Left kidney (tissue), 2 donors: ENCODE measurements around the gene OR1L8. TPM values are rescaled to one million over a fixed set of nuclear protein-coding genes. Genes with fewer than 3 reads are reported as not detected.

Experiments used
- DNase-seq: peaks from one replicate; pipeline ENCODE4 v3.0.0-alpha.2; 2013
- polyA plus RNA-seq: library from polyadenylated mRNA; unstranded; fragments of 120-200 nt; gene quantifications from one replicate; pipeline ENCODE4 v1.2.1, GENCODE V29; 2013; ENCODE audit not compliant: insufficient read length

Gene OR1L8
- polyA plus RNA-seq, 1 donor, result 0.12 TPM

GRCh38 chr9:122518226-122518625, 65.0 kb downstream of the OR1L8 start:
- no peak for DNase-seq

Other genes starting within 250 kb of the OR1L8 start
- 3.8 TPM for gene PTGS1, start 212.4 kb downstream of the OR1L8 start, polyA plus RNA-seq
- not detected for gene OR1J1, start 105.5 kb downstream of the OR1L8 start, polyA plus RNA-seq
- not detected for gene OR1J2, start 72.6 kb downstream of the OR1L8 start, polyA plus RNA-seq
- gene OR1J4, start 64.2 kb downstream of the OR1L8 start, polyA plus RNA-seq, result not detected
- not detected for gene OR1N1, start 56.1 kb downstream of the OR1L8 start, polyA plus RNA-seq
- gene OR1N2, start 30.3 kb downstream of the OR1L8 start, polyA plus RNA-seq, result not detected
- not detected for gene OR1Q1, start 31.4 kb upstream of the OR1L8 start, polyA plus RNA-seq
- gene OR1B1, start 74.2 kb upstream of the OR1L8 start, polyA plus RNA-seq, result not detected
- not detected for gene OR1L1, start 78.3 kb upstream of the OR1L8 start, polyA plus RNA-seq
- not detected for gene OR1L3, start 91.7 kb upstream of the OR1L8 start, polyA plus RNA-seq
- gene OR1L4, start 140.6 kb upstream of the OR1L8 start, polyA plus RNA-seq, result not detected
- not detected for gene OR1L6, start 158.9 kb upstream of the OR1L8 start, polyA plus RNA-seq
- gene OR5C1, start 205.5 kb upstream of the OR1L8 start, polyA plus RNA-seq, result not detected
- not detected for gene OR1K1, start 216.7 kb upstream of the OR1L8 start, polyA plus RNA-seq
- gene PDCL, start 245.2 kb upstream of the OR1L8 start, polyA plus RNA-seq, result 33.8 TPM